Mesenchymal stem cell (in vitro differentiated cells and primary cell): ENCODE measurements around the gene PIK3CD.
"Not testable (repeated sequence)": the region's sequence is repeated elsewhere in the genome, so short reads cannot be mapped to it uniquely, and the experiment has no call there.

ENCODE experiments used
- DNase-seq: peaks from one replicate; pipeline ENCODE4 v3.0.0-alpha.2; 2013
- H2AFZ ChIP-seq: one replicate; pipeline ENCODE4 v1.6.1; 2013; ENCODE audit warnings: low read depth, mild to moderate bottlenecking, control low read depth, inconsistent platforms, low read length, moderate library complexity
- H2AK5ac ChIP-seq: 2 replicates; pipeline ENCODE4 v1.6.1; 2013; ENCODE audit warnings: low read length, moderate library complexity, mild to moderate bottlenecking, inconsistent platforms; ENCODE audit not compliant: severe bottlenecking
- H2BK120ac ChIP-seq: one replicate; pipeline ENCODE4 v1.6.1; 2013; ENCODE audit warnings: low read depth, mild to moderate bottlenecking, inconsistent platforms, low read length, moderate library complexity
- H2BK12ac ChIP-seq, 2 experiments: one replicate each; pipeline ENCODE4 v1.6.1; 2013; ENCODE audit warnings: inconsistent platforms in 2 of 2, low read length in 2 of 2, mild to moderate bottlenecking in 2 of 2, moderate library complexity in 2 of 2, control low read depth in 1 of 2
- H2BK15ac ChIP-seq: one replicate; pipeline ENCODE4 v1.6.1; 2013; ENCODE audit warnings: mild to moderate bottlenecking, low read depth, inconsistent platforms; ENCODE audit not compliant: poor library complexity, severe bottlenecking
- H2BK5ac ChIP-seq: 2 replicates; pipeline ENCODE4 v1.6.1; 2013; ENCODE audit warnings: low read depth, mild to moderate bottlenecking, low read length, control low read depth, inconsistent platforms; ENCODE audit not compliant: poor library complexity, severe bottlenecking
- H3K14ac ChIP-seq, 2 experiments: one replicate each; pipeline ENCODE4 v1.6.1; 2013; ENCODE audit warnings: inconsistent platforms in 2 of 2, low read length in 2 of 2, control low read depth in 1 of 2, mild to moderate bottlenecking in 1 of 2, moderate library complexity in 1 of 2
- H3K18ac ChIP-seq, 2 experiments: one replicate each; pipeline ENCODE4 v1.6.1; 2013; ENCODE audit warnings: inconsistent platforms in 2 of 2, low read length in 2 of 2, control low read depth in 1 of 2, low read depth in 1 of 2, mild to moderate bottlenecking in 1 of 2
- H3K23ac ChIP-seq, 2 experiments: one replicate each; pipeline ENCODE4 v1.6.1; 2013; ENCODE audit warnings: inconsistent platforms in 2 of 2, low read length in 2 of 2, mild to moderate bottlenecking in 2 of 2, moderate library complexity in 2 of 2, control low read depth in 1 of 2
- H3K27ac ChIP-seq: 2 replicates; pipeline ENCODE4 v1.5.1; 2013; ENCODE audit warnings: mild to moderate bottlenecking, moderate library complexity, low read length, control low read depth, inconsistent platforms; ENCODE audit not compliant: poor library complexity, severe bottlenecking
- H3K27me3 ChIP-seq, 2 experiments: 2 replicates each; pipeline versions ENCODE4 v1.6.1 to v1.7.0; 2013; ENCODE audit warnings: low read length in 2 of 2, mild to moderate bottlenecking in 2 of 2, moderate library complexity in 2 of 2, control low read depth in 1 of 2, inconsistent platforms in 1 of 2; ENCODE audit not compliant: control insufficient read depth in 1 of 2, insufficient read depth in 1 of 2
- H3K36me3 ChIP-seq, 2 experiments: 2 replicates each; pipeline versions ENCODE4 v1.6.1 to v1.7.0; 2013; ENCODE audit warnings: low read length in 2 of 2, control low read depth in 1 of 2, inconsistent platforms in 1 of 2, low read depth in 1 of 2, mild to moderate bottlenecking in 1 of 2; ENCODE audit not compliant: insufficient read depth in 2 of 2, control insufficient read depth in 1 of 2
- H3K4ac ChIP-seq, 2 experiments: one replicate each; pipeline ENCODE4 v1.6.1; 2013; ENCODE audit warnings: inconsistent platforms in 2 of 2, low read length in 2 of 2, mild to moderate bottlenecking in 2 of 2, moderate library complexity in 2 of 2, control low read depth in 1 of 2, low read depth in 1 of 2
- H3K4me1 ChIP-seq: 2 replicates; pipeline ENCODE4 v1.6.1; 2013; ENCODE audit warnings: low read depth, low read length, control low read depth; ENCODE audit not compliant: control insufficient read depth, insufficient read depth
- H3K4me2 ChIP-seq: 2 replicates; pipeline ENCODE4 v1.6.1; 2013; ENCODE audit warnings: low read length, mild to moderate bottlenecking, inconsistent platforms; ENCODE audit not compliant: poor library complexity, severe bottlenecking
- H3K4me3 ChIP-seq, 2 experiments: 2 replicates each; pipeline versions ENCODE4 v1.5.1 to v1.7.0; 2013; ENCODE audit warnings: low read length in 2 of 2, mild to moderate bottlenecking in 2 of 2, control low read depth in 1 of 2, low read depth in 1 of 2; ENCODE audit not compliant: insufficient read depth in 1 of 2
- H3K79me1 ChIP-seq: replicated peaks from 2 replicates; pipeline ENCODE4 v1.6.1; 2013; ENCODE audit warnings: mild to moderate bottlenecking, control low read depth, low read length, inconsistent platforms; ENCODE audit not compliant: poor library complexity, severe bottlenecking
- H3K9ac ChIP-seq: 2 replicates; pipeline ENCODE4 v1.7.0; 2013; ENCODE audit warnings: mild to moderate bottlenecking, low read length, moderate library complexity
- H3K9me3 ChIP-seq: 2 replicates; pipeline ENCODE4 v1.7.0; 2013; ENCODE audit warnings: mild to moderate bottlenecking, low read length; ENCODE audit not compliant: control insufficient read depth
- H4K8ac ChIP-seq: one replicate; pipeline ENCODE4 v1.6.1; 2013; ENCODE audit warnings: inconsistent platforms, mild to moderate bottlenecking, low read length, moderate library complexity
- H4K91ac ChIP-seq: one replicate; pipeline ENCODE4 v1.6.1; 2013; ENCODE audit warnings: mild to moderate bottlenecking, low read length, inconsistent platforms
- WGBS: methylation state at CpG from one replicate; pipeline ENCODE4 v1.1.7; 2013; ENCODE audit warnings: mixed read lengths; 5-methylcytosine and 5-hydroxymethylcytosine counted together

The PIK3CD gene

DNA sequence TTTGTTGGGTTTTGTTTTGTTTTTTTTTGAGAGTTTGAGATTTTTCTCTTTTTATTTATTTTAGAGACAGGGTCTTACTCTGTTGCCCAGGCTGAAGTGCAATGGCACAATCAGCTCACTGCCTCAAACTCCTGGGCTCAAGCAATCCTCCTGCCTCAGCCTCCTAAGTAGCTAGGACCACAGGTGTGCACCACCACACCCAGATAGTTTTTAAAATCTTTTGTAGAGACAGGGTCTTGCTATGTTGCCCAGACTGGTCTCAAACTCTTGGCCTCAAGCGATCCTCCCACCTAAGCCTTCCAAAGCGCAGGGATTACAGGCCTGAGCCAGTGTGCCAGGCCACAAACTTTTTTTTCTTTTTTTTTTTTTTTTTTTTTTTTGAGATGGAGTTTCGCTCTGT is 26.5 kb upstream of the PIK3CD start:
- 100% methylated on average over 1 of the region's 3 CpGs for WGBS
- not testable (repeated sequence) for H2AK5ac ChIP-seq, H2BK15ac ChIP-seq, H3K23ac ChIP-seq, DNase-seq, H2BK120ac ChIP-seq, H3K79me1 ChIP-seq, H2BK12ac ChIP-seq, H3K4ac ChIP-seq, H2AFZ ChIP-seq, H3K9me3 ChIP-seq, H2BK5ac ChIP-seq, H4K91ac ChIP-seq, H3K27ac ChIP-seq, H3K36me3 ChIP-seq, H3K9ac ChIP-seq, H3K4me3 ChIP-seq, H4K8ac ChIP-seq, H3K4me2 ChIP-seq, H3K18ac ChIP-seq, H3K14ac ChIP-seq
- H3K27me3 ChIP-seq = peaks cover 0 to 34% of the 10 kb centered on the region in 2 experiments
- H3K4me1 ChIP-seq = peaks cover 14% of the 10 kb centered on the region

DNA sequence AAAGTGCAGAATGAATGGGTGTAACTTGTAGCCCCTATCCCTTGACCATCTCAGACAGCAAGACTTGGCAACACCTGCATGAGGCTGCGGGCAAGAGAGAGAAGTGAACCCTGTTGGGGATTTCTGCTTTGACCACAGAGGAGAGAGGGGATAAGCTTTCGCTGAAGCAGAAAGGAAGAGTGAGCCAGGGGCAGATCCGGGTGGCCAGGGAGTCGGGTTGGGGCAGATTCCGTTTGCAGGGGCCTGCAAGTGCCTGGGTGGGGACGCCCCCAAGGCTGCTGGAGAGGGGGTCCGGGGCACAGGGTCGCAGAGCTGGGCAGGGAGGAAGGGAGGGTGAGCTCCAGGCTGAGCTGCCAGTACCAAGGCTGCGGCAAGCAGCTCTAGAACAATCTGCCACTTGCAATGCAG is 25.3 kb upstream of the PIK3CD start:
- H4K91ac ChIP-seq = peak overlapping the region; percentile 47
- no peaks in the 10 kb centered on the region for H3K79me1 ChIP-seq
- H3K18ac ChIP-seq = no peak overlapping the region
- H2AK5ac ChIP-seq = no peak overlapping the region
- no peaks in the 10 kb centered on the region for H3K36me3 ChIP-seq
- no peak overlapping the region for H2BK120ac ChIP-seq
- no peak overlapping the region for H3K9ac ChIP-seq
- H2BK5ac ChIP-seq = no peak overlapping the region
- H2BK15ac ChIP-seq = no peak overlapping the region
- no peak overlapping the region for H2BK12ac ChIP-seq
- WGBS = 91% methylated on average over 9 of the region's 9 CpGs
- H3K14ac ChIP-seq = no peak overlapping the region
- no peak overlapping the region for H3K23ac ChIP-seq
- H3K27ac ChIP-seq = no peak overlapping the region
- no peak overlapping the region for H3K4me2 ChIP-seq
- no peak overlapping the region for H4K8ac ChIP-seq
- DNase-seq = no peak
- H3K27me3 ChIP-seq = peaks cover 0 to 42% of the 10 kb centered on the region in 2 experiments
- H2AFZ ChIP-seq = no peak overlapping the region
- H3K9me3 ChIP-seq = no peaks in the 10 kb centered on the region
- H3K4ac ChIP-seq = no peak overlapping the region
- peaks cover 14% of the 10 kb centered on the region for H3K4me1 ChIP-seq
- no peak overlapping the region for H3K4me3 ChIP-seq

DNA sequence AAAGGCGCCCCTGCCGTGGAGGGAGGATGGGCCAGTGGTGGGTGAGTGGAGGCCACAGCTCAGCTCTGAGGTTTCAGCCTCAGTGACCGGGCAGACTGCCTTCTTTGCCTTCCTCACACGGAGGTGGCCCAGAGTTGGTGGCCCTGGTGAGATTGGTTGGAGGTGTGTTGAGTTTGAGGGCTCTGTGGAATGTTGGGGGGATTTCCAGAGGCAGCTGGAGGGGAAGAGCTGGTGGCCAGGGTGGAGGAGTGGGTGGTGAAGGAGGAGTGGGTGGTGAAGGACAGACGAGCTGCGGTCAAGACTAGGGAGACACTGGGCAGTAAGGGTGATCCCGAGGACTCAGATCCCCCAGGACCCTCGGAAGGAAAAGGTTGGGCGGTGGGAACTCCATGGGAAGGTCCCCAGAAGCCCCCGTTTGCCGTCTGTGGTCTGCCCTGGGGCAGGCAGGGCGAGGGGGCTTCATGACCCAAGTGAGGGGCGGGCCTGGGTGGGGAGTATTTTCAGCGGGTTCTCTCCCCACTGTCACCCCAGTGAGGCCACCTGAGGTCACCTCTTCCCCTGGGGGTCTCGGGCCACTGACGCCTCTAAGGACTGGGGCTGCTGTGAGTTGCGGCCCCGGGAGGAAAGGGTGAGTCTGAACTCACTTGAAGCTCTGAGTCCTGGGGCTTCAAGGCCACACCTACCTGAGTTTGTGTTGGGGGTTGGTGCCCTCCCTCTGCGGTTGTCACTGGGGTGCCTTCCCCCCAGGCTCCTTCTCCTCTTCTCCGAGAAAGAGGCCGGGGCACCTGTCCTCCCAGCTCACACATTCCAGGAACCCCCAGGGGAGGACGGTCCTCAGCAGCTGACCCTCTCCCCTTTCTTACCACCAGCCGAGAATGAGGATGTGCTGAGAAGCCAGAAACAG is 22.7 kb upstream of the PIK3CD start:
- no peak overlapping the region for H2AK5ac ChIP-seq
- no peak overlapping the region for H3K4me3 ChIP-seq
- H3K4me2 ChIP-seq = no peak overlapping the region
- H2BK15ac ChIP-seq = no peak overlapping the region
- no peaks in the 10 kb centered on the region for H3K79me1 ChIP-seq
- peaks cover 14% of the 10 kb centered on the region for H3K4me1 ChIP-seq
- no peak overlapping the region for H3K4ac ChIP-seq
- no peak overlapping the region for H3K18ac ChIP-seq
- no peak overlapping the region for H3K9ac ChIP-seq
- no peak overlapping the region for H2BK12ac ChIP-seq
- no peak overlapping the region for H2BK5ac ChIP-seq
- no peaks in the 10 kb centered on the region for H3K9me3 ChIP-seq
- no peak for DNase-seq
- H3K27ac ChIP-seq = no peak overlapping the region
- no peak overlapping the region for H2AFZ ChIP-seq
- H4K91ac ChIP-seq = no peak overlapping the region
- no peak overlapping the region for H3K23ac ChIP-seq
- 79% methylated on average over 21 of the region's 23 CpGs for WGBS
- H4K8ac ChIP-seq = no peak overlapping the region
- H3K14ac ChIP-seq = no peak overlapping the region
- H3K36me3 ChIP-seq = no peaks in the 10 kb centered on the region
- H2BK120ac ChIP-seq = no peak overlapping the region
- peaks cover 0 to 42% of the 10 kb centered on the region in 2 experiments for H3K27me3 ChIP-seq

DNA sequence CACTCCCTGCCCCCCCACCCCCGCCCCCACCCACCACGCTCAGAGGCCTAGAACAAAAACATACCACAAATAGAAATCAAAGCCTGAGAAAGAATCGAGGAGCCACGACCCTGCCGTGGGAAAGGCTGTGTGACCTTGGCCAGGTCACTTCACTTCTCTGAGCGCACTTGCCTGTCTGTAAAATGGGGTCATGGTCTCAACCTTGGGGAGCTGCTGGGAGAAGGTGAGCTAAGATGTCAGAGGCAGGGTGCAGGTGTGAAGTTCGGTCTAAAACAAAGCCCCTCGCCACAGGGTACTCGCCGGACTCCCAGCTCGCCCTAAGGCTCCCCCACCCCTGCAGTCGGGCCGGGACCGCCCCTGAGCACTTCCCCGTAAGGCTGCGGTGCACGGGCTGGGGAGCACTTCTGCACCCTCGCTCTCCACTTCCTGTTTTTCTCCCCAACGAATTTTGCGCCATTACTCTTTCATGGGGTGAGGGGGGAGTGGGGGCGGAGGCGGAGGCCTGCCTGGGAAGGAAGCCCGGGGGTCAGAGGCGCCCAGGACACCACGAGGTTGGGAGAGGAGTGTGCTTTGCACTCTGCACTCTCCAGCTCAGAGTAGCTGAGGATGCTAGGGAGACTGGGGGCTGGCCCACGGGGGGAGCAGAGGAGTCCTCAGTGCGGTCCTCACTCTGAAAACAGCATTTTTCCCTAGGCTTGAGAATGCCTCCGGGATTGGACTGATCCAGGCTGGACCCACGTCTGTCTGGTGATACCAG is 21.9 kb upstream of the PIK3CD start:
- Histone ChIP-seq H3K9ac (no peak overlapping the region), H3K4me2 (no peak overlapping the region), H2BK15ac (no peak overlapping the region), H3K4ac (no peak overlapping the region), H4K91ac (no peak overlapping the region), H3K27ac (no peak overlapping the region), H3K14ac (no peak overlapping the region), H3K27me3 (peaks cover 0 to 39% of the 10 kb centered on the region in 2 experiments), H2BK120ac (no peak overlapping the region), H3K4me1 (peaks cover 14% of the 10 kb centered on the region), H2BK12ac (no peak overlapping the region), H3K79me1 (no peaks in the 10 kb centered on the region), H3K18ac (no peak overlapping the region), H2BK5ac (no peak overlapping the region), H3K36me3 (no peaks in the 10 kb centered on the region), H4K8ac (no peak overlapping the region), H3K4me3 (no peak overlapping the region), H3K9me3 (peaks cover 5% of the 10 kb centered on the region), H2AFZ (no peak overlapping the region), H3K23ac (no peak overlapping the region), H2AK5ac (no peak overlapping the region)
- 67% methylated on average over 26 of the region's 29 CpGs for WGBS
- DNase-seq = no peak
